ENCODE data around the gene TRAF3.

Gene TRAF3

DNA sequence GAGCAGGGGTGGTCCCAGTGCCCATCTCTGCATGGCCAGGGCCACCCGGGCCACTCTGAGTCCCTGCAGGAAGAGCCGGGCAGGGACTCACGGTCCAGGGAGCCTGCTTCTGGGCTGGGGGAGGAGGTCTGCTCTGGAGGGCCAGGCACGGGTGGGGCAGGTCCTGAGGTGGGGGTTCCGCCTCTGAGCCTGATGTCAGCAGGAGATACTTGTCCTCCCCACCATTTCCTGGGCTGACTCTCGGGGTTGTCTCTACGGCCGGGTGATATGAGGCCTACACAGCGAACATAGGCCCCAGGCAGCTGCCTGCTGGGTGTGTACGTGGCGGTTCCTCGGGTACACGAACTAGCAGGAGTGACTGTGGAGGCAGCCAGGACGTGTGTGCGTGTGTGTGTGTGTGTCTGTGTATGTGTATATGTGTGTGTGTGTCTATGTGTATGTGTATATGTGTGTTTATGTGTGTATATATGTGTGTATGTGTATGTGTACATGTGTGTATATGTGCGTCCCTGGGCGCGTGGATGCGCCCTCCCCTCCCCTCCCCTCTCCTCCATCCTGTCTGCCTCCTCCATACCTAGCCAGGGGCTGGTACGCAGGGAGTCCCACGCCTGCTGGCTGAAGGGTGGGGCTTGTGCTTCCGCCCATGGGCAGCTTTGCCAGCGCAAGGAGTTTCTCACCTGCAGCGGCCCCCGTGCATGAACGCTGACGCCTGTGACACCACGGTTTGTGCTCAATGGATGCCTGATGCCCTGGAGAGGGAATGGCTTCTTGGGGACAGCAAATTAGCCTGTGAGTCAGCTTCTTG is 30.4 kb upstream of the TRAF3 start:
- DNase-seq (ENCODE audit: extremely low read depth, low read depth): no peak
- TF ChIP-seq, protein P1, sequence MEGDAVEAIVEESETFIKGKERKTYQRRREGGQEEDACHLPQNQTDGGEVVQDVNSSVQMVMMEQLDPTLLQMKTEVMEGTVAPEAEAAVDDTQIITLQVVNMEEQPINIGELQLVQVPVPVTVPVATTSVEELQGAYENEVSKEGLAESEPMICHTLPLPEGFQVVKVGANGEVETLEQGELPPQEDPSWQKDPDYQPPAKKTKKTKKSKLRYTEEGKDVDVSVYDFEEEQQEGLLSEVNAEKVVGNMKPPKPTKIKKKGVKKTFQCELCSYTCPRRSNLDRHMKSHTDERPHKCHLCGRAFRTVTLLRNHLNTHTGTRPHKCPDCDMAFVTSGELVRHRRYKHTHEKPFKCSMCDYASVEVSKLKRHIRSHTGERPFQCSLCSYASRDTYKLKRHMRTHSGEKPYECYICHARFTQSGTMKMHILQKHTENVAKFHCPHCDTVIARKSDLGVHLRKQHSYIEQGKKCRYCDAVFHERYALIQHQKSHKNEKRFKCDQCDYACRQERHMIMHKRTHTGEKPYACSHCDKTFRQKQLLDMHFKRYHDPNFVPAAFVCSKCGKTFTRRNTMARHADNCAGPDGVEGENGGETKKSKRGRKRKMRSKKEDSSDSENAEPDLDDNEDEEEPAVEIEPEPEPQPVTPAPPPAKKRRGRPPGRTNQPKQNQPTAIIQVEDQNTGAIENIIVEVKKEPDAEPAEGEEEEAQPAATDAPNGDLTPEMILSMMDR (IDR thresholded peaks at IDR 0.05; ENCODE audit: low read depth, low read length): no peak

DNA sequence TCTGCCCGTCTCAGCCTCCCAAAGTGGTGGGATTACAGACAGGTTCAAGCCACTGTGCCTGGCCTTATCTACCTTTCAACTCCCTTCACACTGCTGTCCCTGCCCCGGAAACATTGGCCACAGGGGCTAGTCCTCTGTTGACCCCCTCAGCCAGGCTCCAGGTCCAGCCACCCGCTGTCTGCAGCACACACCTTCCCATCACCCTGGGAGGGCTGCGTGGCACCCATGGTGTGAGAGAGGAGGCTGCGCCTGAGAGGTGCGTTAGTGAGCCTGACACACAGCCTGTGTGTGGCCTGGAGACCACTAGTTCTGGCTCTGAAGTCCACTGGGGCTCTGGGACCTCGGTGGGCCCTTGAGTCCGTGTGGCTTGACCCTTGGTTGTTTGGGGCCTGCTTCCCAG is 28.4 kb upstream of the TRAF3 start:
- DNase-seq (ENCODE audit: extremely low read depth, low read depth): no peak
- TF ChIP-seq, protein P1 (IDR thresholded peaks at IDR 0.05; ENCODE audit: low read depth, low read length): no peak

DNA sequence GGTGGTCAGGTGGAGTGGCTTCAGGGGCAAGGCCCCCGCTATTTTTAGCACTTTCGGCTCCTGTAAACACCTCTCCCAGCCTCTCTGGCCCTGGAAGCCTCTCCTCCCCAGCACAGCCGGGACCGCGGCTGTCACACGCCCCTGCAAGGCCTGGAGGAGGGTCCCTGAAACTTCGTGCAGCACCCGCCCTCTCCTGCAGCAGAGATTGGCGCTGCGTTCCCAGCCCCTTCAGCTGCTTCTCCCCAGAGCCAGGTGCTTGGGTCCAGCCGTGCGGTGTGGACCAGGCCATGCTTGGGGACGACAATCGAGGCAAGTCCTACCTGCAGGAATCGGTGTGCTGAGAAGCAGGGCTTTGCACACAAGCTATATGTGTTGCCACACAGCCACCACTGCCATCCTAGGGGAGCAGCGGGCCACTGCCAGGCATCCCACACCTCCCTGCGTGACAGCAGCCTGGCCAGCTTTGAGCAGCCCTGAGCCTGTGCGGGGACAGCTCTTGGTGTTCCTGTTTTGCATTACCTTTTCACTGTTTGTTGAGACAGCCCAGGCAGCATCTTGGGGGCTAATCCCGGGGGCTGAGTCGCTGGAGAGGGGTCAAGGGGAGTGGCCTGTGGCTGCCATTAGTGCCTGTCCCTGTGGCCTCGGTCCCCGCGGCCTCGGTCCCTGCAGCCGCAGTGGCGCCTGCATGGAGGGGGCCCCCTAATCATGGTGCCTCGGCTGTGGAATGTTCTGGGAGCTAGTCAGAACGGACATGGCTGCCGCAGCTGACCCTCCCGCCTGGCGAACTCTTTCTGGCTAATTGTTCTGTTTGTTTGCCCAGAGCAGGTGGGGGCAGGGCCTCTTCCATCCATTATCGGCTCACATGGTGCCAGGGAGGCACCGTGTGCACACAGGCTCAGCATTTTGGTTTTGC is 27.6 kb upstream of the TRAF3 start:
- TF ChIP-seq, protein P1 (IDR thresholded peaks at IDR 0.05; ENCODE audit: low read depth, low read length): no peak
- DNase-seq (ENCODE audit: extremely low read depth, low read depth): no peak

DNA sequence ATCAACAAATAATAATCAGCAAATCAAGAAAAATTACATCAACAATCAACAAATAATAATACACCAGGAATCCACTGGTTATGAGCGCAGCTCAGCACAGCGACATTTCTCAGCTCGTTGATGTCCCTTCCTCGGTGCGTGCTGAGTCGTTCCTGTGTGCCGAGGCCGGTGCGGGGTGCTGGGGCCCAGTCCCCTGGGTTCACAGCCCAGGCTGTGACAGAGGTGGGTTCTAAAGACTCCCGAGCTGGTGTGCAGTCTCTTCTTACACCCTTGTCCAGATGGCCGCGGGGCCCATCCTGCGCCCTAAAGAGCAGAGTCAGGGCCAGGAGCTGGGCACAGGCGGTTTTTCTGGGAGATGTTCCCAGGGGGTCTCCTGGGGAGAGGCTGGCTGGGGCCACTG is 26.9 kb upstream of the TRAF3 start:
- TF ChIP-seq, protein P1 (IDR thresholded peaks at IDR 0.05; ENCODE audit: low read depth, low read length): no peak
- no peak for DNase-seq (ENCODE audit: extremely low read depth, low read depth)

DNA sequence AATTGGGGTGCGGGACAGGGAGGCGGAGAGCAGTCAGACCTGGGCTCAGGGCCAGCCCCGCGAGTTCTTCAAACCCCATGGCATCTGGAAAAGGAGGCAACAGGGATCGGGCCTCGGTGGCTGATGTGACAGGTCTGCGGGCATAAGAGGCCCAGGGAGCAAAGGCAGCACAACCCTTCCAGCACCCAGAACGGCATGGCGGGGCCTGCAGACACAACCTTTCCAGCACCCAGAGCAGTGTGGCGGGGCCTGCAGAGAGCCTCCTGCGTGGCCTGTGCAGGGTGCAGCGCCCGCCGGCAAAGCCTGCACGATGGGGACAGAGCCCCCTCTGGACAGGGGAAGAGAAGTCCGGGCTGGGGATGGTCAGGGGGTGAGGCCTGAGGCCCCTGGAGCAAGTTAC is 26.2 kb upstream of the TRAF3 start:
- TF ChIP-seq, protein P1 (IDR thresholded peaks at IDR 0.05; ENCODE audit: low read depth, low read length): no peak
- DNase-seq (ENCODE audit: extremely low read depth, low read depth): no peak

DNA sequence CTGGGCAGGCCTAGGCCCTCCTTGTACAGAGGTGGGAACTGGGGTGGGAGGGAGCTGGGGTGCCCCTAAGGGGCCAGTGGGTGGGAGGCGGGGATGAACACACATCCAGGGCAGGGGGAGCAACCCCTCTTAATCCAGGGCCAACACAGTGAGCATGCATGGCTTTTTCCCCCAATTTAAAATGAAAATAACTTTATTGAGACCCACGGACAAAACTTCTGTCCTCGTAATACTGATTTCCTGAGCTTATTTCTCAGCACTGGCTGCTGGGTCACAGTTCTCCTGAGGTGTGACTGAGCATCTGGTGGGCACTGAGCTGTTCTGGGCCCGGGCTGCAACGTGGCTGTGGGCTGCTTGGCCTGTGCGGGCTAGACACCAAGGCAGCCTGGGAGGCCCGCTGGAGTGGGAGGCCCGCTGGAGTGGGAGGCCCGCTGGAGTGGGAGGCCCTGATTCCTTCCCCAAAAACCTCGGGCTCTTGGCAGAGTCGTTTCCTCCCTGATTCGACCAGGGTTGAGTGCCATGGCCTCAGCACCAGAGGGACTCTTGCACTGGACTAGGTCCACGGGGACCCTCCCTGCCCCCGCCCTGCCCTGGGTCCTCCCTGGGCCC is 24.9 kb upstream of the TRAF3 start:
- no peak for DNase-seq (ENCODE audit: extremely low read depth, low read depth)
- TF ChIP-seq, protein P1 (IDR thresholded peaks at IDR 0.05; ENCODE audit: low read depth, low read length): no peak
